ENCODE data around the gene KRT16.

Gene KRT16

GRCh38 chr17:41656249-41657023, 43.9 kb upstream of the KRT16 start:
- DNase-seq (ENCODE audit: low read depth), result no peak
- no peak overlapping the region for H3K4me3 ChIP-seq (ENCODE audit: low read depth, low read length)
- no peak for TF ChIP-seq CTCF (IDR thresholded peaks at IDR 0.05; ENCODE audit: low read depth, low read length, missing control alignments)

GRCh38 chr17:41655611-41656111, 43.1 kb upstream of the KRT16 start:
- no peak for DNase-seq (ENCODE audit: low read depth)
- H3K4me3 ChIP-seq (ENCODE audit: low read depth, low read length), result no peak overlapping the region
- no peak for TF ChIP-seq CTCF (IDR thresholded peaks at IDR 0.05; ENCODE audit: low read depth, low read length, missing control alignments)

DNA sequence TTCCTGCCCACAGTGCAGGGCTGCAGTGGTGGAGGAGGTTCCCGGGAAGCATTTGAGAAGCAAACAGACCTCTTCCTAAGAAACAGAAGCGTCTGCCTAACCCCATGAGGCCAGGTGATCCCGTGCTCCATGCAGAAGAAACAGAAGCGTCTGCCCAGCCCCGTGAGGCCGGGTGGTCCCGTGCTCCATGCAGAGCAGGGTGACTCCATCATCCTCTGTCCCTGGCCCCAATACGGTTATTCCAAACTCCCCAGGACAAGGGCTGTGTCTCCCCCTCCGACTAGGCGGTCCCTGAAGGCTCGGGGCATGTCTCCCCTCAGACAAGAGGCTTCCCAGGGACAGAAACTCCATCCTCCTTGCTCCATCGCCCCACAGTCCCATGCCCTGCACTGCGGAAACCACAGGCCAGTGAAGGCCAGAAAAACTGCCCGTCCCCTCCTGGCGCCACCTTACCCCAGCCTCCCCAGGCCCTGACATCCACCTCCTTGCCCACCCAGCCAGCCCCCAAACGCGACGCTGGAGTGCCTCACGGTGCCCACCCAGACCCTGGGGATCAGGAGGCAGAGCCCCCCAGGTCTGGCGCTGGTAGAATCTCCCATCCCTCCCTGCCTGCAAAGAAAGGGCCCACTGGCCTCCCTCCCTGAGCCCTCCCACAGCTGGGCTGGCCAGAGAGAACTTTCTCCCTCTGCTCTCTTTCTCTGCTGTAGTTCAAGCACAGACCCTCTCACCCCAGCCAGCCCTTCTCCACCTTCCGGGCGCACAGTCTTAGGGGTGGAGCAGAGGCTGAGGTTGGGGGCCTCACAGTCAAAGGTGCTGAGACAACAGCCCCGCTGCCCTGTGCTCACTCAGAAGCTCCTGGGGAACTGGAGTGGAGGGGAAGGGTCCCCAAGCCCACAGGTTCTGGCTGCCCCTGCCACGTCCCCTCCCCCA, 42.4 kb upstream of the KRT16 start:
- no peak overlapping the region for H3K4me3 ChIP-seq (ENCODE audit: low read depth, low read length)
- no peak for DNase-seq (ENCODE audit: low read depth)
- TF ChIP-seq CTCF (IDR thresholded peaks at IDR 0.05; ENCODE audit: low read depth, low read length, missing control alignments), result no peak

DNA sequence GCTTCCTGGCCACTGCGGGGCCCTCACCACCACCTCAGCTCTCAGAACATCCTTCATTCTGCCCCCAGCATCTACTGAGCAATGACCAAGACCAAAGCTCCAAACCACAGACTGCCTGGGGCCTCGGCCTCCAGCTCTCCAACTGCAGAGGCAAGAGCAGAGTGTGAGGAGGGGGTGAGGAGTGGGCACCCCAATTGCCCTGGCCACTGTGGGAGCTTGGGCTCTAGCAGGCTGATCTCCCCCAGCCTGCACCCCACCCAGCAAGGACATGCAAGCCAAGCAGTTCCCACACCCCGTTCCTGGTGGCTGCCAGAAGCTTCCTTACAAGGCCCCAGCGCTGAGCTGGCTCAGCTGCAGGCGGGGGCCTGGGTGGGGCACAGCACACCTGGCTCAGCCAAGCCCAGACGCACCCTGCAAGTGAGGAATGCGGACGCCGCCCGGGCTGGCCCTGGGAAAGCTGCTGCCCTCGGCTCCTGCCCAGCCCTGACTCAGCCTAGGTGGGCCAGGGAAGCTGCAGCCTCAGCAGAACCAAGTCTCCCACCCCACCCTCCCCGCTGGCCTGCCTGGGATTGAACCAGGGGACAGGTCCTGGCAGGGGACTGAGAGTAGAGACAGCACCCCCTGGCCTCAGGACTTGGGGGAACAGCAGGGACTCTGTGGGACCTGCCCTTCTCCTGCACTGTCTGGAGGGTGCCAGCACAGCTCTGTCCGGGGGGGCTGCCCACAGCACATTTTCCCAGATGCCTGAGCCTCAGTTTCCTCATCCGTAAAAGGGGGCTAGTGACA, 41.5 kb upstream of the KRT16 start:
- DNase-seq (ENCODE audit: low read depth), result no peak
- H3K4me3 ChIP-seq (ENCODE audit: low read depth, low read length), result no peak overlapping the region
- TF ChIP-seq CTCF (IDR thresholded peaks at IDR 0.05; ENCODE audit: low read depth, low read length, missing control alignments), result no peak

GRCh38 chr17:41653421-41653820, 40.9 kb upstream of the KRT16 start:
- no peak for TF ChIP-seq CTCF (IDR thresholded peaks at IDR 0.05; ENCODE audit: low read depth, low read length, missing control alignments)
- no peak for DNase-seq (ENCODE audit: low read depth)
- no peak overlapping the region for H3K4me3 ChIP-seq (ENCODE audit: low read depth, low read length)

DNA sequence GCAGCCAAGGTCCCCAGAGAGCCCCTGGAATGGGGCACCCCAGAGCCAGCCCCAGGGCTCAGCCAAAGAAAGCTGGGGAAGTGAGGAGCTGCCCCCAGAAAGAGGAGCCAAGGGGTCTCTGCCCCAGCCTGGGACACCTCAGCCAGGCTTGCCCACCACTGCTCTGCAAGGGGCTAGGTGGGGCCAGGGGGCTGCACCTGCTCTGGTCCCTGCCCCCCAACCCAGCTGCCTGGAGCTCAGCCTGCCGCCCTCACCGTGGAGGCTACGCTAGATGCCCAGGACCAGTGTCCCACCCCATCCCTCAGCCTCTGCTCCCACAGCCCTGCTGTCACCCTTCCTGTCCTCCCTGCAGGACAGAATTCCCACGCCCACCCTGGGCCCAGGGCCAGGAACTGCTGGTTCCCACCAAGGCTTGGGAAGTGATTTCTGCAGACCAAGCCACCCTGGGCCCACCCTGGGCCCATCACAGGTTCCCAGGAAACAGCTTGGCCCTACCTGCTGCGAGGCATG, 39.9 kb upstream of the KRT16 start:
- H3K4me3 ChIP-seq (ENCODE audit: low read depth, low read length), result no peak overlapping the region
- TF ChIP-seq CTCF (IDR thresholded peaks at IDR 0.05; ENCODE audit: low read depth, low read length, missing control alignments), result no peak
- no peak for DNase-seq (ENCODE audit: low read depth)
